Esophagus squamous epithelium (tissue), 5 donors: ENCODE data around the gene KIF17. TPM values are rescaled to one million over a fixed set of nuclear protein-coding genes. Genes with fewer than 3 reads are reported as not detected.
"Not testable (repeated sequence)": the region's sequence is repeated elsewhere in the genome, so short reads cannot be mapped to it uniquely, and the experiment has no call there.

Experiments used
- DNase-seq: peaks from one replicate; lab custom pipeline; 2025; lab: John Stamatoyannopoulos, UW
- H3K27ac ChIP-seq, 4 donors: fragments of 200-600 bp; sonication (generic); one replicate each; pipeline ENCODE4 v1.5.1; 2016 to 2019; ENCODE audit warnings: mild to moderate bottlenecking in 1 of 4
- H3K27me3 ChIP-seq, 4 donors: fragments of 200-600 bp; sonication (generic); 1 replicate in 3 of 4; 2 replicates in 1 of 4; pipeline versions ENCODE4 v1.5.1 to v1.6.0; 2017 to 2021; ENCODE audit warnings: antibody characterized with exemption in 1 of 4
- H3K36me3 ChIP-seq, 3 donors: fragments of 200-600 bp; sonication (generic); one replicate each; pipeline ENCODE4 v1.5.1; 2016 to 2019
- H3K4me1 ChIP-seq, 3 donors: fragments of 200-600 bp; sonication (generic); one replicate each; pipeline ENCODE4 v1.5.1; 2017 to 2019
- H3K4me3 ChIP-seq, 4 donors: fragments of 200-600 bp; sonication (generic); 1 replicate in 3 of 4; 2 replicates in 1 of 4; pipeline ENCODE4 v1.5.1; 2016 to 2019; ENCODE audit warnings: mild to moderate bottlenecking in 2 of 4, moderate library complexity in 1 of 4
- H3K9me3 ChIP-seq, 3 donors: fragments of 200-600 bp; sonication (generic); one replicate each; pipeline ENCODE4 v1.5.1; 2016 to 2019
- CTCF ChIP-seq, 6 experiments: fragments of 450-650 bp in 4 of 6; fragments of 200-600 bp in 2 of 6; sonication (generic) in 2 of 6; IDR thresholded peaks; one replicate each; pipeline ENCODE4 v1.5.1; 2016 to 2019; ENCODE audit warnings: antibody characterized with exemption in 6 of 6, mild to moderate bottlenecking in 4 of 6, moderate library complexity in 4 of 6
- POLR2A ChIP-seq, 4 donors: fragments of 450-650 bp; IDR thresholded peaks; one replicate each; pipeline ENCODE4 v1.6.1; 2017; ENCODE audit warnings: antibody characterized with exemption in 4 of 4, mild to moderate bottlenecking in 4 of 4, moderate library complexity in 3 of 4
- WGBS, 2 donors: methylation state at CpG; one replicate each; pipeline ENCODE4 v1.1.5; 2018; 5-methylcytosine and 5-hydroxymethylcytosine counted together
- intact Hi-C: fragments of 100-400 bp; cut with DNase I; formaldehyde crosslinking; loops from one replicate; pipeline ENCODE4 v1.15.0; 2022
- total RNA-seq, 4 donors: library from RNA; depleted of rRNA; stranded (reverse); fragments of >200 nt; gene quantifications; one replicate each; pipeline ENCODE4 v1.1.0, GENCODE V29; 2016
- donor health status: DM: yes; HTN: yes; CAD: no.

The KIF17 gene
- total RNA-seq, 4 donors from 2014 or later, result 0.57 to 1.9 (median 0.85) TPM; not detected in 1

GRCh38 chr1:20720631-20721091, 2.9 kb upstream of the KIF17 start:
- H3K36me3 ChIP-seq, result no peaks in the 10 kb centered on the region
- WGBS, 2 donors, result 90 to 100% methylated on average over 1 to 8 of the region's 12 CpGs
- no peaks in the 10 kb centered on the region for H3K9me3 ChIP-seq
- TF ChIP-seq POLR2A (IDR thresholded peaks at IDR 0.05) (no peak), CTCF (IDR thresholded peaks at IDR 0.05) (no peak)
- H3K4me1 ChIP-seq, result peaks cover 4 to 24% (median 12%) of the 10 kb centered on the region in 3 donors
- peaks cover 0 to 35% (median 0%) of the 10 kb centered on the region in 4 donors for H3K27me3 ChIP-seq
- no peak overlapping the region for H3K4me3 ChIP-seq
- H3K27ac ChIP-seq, result no peak overlapping the region
- no peak for DNase-seq
- intact Hi-C loops, result no loop called here

GRCh38 chr1:20719871-20720620, 2.2 kb upstream of the KIF17 start:
- intact Hi-C loops, result no loop called here
- H3K27ac ChIP-seq, result no peak overlapping the region
- no peaks in the 10 kb centered on the region for H3K36me3 ChIP-seq
- TF ChIP-seq CTCF (IDR thresholded peaks at IDR 0.05) (no peak), POLR2A (IDR thresholded peaks at IDR 0.05) (no peak)
- WGBS, 2 donors, result 63 to 79% methylated on average over 1 to 5 of the region's 5 CpGs
- peaks cover 4 to 23% (median 12%) of the 10 kb centered on the region in 3 donors for H3K4me1 ChIP-seq
- no peaks in the 10 kb centered on the region for H3K9me3 ChIP-seq
- no peak overlapping the region for H3K4me3 ChIP-seq
- DNase-seq, result no peak
- H3K27me3 ChIP-seq, result peaks cover 0 to 40% (median 0%) of the 10 kb centered on the region in 4 donors

- H3K36me3 ChIP-seq, result no peaks in the 10 kb centered on the region
- H3K9me3 ChIP-seq, result no peaks in the 10 kb centered on the region
- peaks cover 4 to 19% (median 12%) of the 10 kb centered on the region in 3 donors for H3K4me1 ChIP-seq
- peaks cover 0 to 40% (median 0%) of the 10 kb centered on the region in 4 donors for H3K27me3 ChIP-seq
- H3K4me3 ChIP-seq, result no peak overlapping the region
- no peak overlapping the region for H3K27ac ChIP-seq
- no peak for DNase-seq
- TF ChIP-seq POLR2A (IDR thresholded peaks at IDR 0.05), result no peak
- intact Hi-C loops, result no loop called here
- WGBS, 2 donors, result 89 to 94% methylated on average over 6 to 8 of the region's 8 CpGs
Measured at GRCh38 chr1:20719261-20719660, 1.5 kb upstream of the KIF17 start.

GRCh38 chr1:20718343-20718882, 606 bp upstream of the KIF17 start:
- H3K27ac ChIP-seq, H3K36me3 ChIP-seq, DNase-seq, intact Hi-C loops, H3K9me3 ChIP-seq: not testable (repeated sequence)
- WGBS, 2 donors, result 52 to 57% methylated on average over 6 to 7 of the region's 17 CpGs
- Histone ChIP-seq H3K27me3 (peaks cover 0 to 40% (median 0%) of the 10 kb centered on the region in 4 donors), H3K4me1 (peaks cover 4 to 15% (median 12%) of the 10 kb centered on the region in 3 donors), H3K4me3 (peak overlapping the region; percentile 31 to 69 (median 48))

GRCh38 chr1:20716232-20716631, 1.6 kb downstream of the KIF17 start:
- H3K27ac ChIP-seq, result no peak overlapping the region
- no peak for DNase-seq
- no peaks in the 10 kb centered on the region for H3K9me3 ChIP-seq
- intact Hi-C loops, result no loop called here
- H3K36me3 ChIP-seq, result no peaks in the 10 kb centered on the region
- TF ChIP-seq CTCF (IDR thresholded peaks at IDR 0.05) (no peak), POLR2A (IDR thresholded peaks at IDR 0.05) (no peak)
- H3K4me1 ChIP-seq, result peaks cover 4 to 15% (median 12%) of the 10 kb centered on the region in 3 donors
- peaks cover 0 to 45% (median 0%) of the 10 kb centered on the region in 4 donors for H3K27me3 ChIP-seq
- WGBS, 2 donors, result 74 to 75% methylated on average over 12 to 13 of the region's 13 CpGs
- H3K4me3 ChIP-seq, result no peak overlapping the region

- H3K4me3 ChIP-seq, result no peak overlapping the region
- no peak overlapping the region for H3K27ac ChIP-seq
- peaks cover 0 to 48% (median 0%) of the 10 kb centered on the region in 4 donors for H3K27me3 ChIP-seq
- whole genome bisulfite sequencing, 2 donors, result 93 to 100% methylated on average over 1 to 3 of the region's 15 CpGs
- no peak for DNase-seq
- H3K36me3 ChIP-seq, result no peaks in the 10 kb centered on the region
- intact Hi-C loops, result no loop called here
- no peaks in the 10 kb centered on the region for H3K9me3 ChIP-seq
- H3K4me1 ChIP-seq, result peaks cover 4 to 15% (median 12%) of the 10 kb centered on the region in 3 donors
- no peak for TF ChIP-seq CTCF (IDR thresholded peaks at IDR 0.05)
- no peak for TF ChIP-seq POLR2A (IDR thresholded peaks at IDR 0.05)
Measured at GRCh38 chr1:20715406-20715805, 2.4 kb downstream of the KIF17 start.
